HEK293T (cell line): Measurements from ENCODE around the gene NSMCE3.

ENCODE experiments used
- CTCF ChIA-PET: fragments of 350-600 bp; formaldehyde crosslinking; extraction: SDS; loops from one replicate; lab custom pipeline; 2021; ENCODE audit warnings: antibody characterized with exemption, inconsistent platforms; lab: Yijun Ruan, JAX
- POLR2A ChIA-PET: fragments of 350-600 bp; formaldehyde crosslinking; extraction: SDS; loops from one replicate; lab custom pipeline; 2020; ENCODE audit warnings: antibody characterized with exemption, inconsistent platforms; lab: Yijun Ruan, JAX
- DNase-seq: peaks from one replicate; pipeline ENCODE4 v3.0.0; 2012; ENCODE audit warnings: mixed read lengths; ENCODE audit errors: extremely low spot score
- ARNT ChIP-seq: fragments of 450-650 bp; IDR thresholded peaks from 2 replicates; pipeline ENCODE4 v1.6.1; 2017; ENCODE audit warnings: mild to moderate bottlenecking
- BHLHE40 ChIP-seq: fragments of 450-650 bp; IDR thresholded peaks from 2 replicates; pipeline ENCODE4 v1.6.1; 2016; ENCODE audit warnings: mild to moderate bottlenecking, moderate library complexity, borderline replicate concordance
- CTBP1 ChIP-seq: fragments of 450-650 bp; IDR thresholded peaks from 2 replicates; pipeline ENCODE4 v1.6.1; 2016; ENCODE audit warnings: borderline replicate concordance
- ELF4 ChIP-seq: fragments of 450-650 bp; IDR thresholded peaks from 2 replicates; pipeline ENCODE4 v1.6.1; 2017; ENCODE audit warnings: antibody characterized with exemption
- FOXA1 ChIP-seq: fragments of 450-650 bp; IDR thresholded peaks from 2 replicates; pipeline ENCODE4 v1.6.1; 2016; ENCODE audit warnings: mild to moderate bottlenecking
- FOXK2 ChIP-seq: fragments of 450-650 bp; IDR thresholded peaks from 2 replicates; pipeline ENCODE4 v1.6.1; 2016; ENCODE audit warnings: mild to moderate bottlenecking
- FOXM1 ChIP-seq: fragments of 450-650 bp; IDR thresholded peaks from 2 replicates; pipeline ENCODE4 v1.6.1; 2017; ENCODE audit warnings: mild to moderate bottlenecking, borderline replicate concordance
- HDGF ChIP-seq: fragments of 450-650 bp; IDR thresholded peaks from 2 replicates; pipeline ENCODE4 v1.6.1; 2017; ENCODE audit warnings: antibody characterized with exemption, borderline replicate concordance
- L3MBTL2 ChIP-seq: fragments of 450-650 bp; conservative IDR thresholded peaks from 2 replicates; pipeline ENCODE4 v1.6.1; 2016; ENCODE audit warnings: mild to moderate bottlenecking
- LEF1 ChIP-seq: fragments of 450-650 bp; IDR thresholded peaks from 2 replicates; pipeline ENCODE4 v1.6.1; 2017; ENCODE audit warnings: mild to moderate bottlenecking, borderline replicate concordance
- NFRKB ChIP-seq: fragments of 450-650 bp; IDR thresholded peaks from 2 replicates; pipeline ENCODE4 v1.6.1; 2016; ENCODE audit warnings: mild to moderate bottlenecking, moderate library complexity
- SP1 ChIP-seq: fragments of 450-650 bp; IDR thresholded peaks from 2 replicates; pipeline ENCODE4 v1.6.1; 2017
- SUZ12 ChIP-seq: fragments of 450-650 bp; IDR thresholded peaks from 2 replicates; pipeline ENCODE4 v1.6.1; 2016; ENCODE audit warnings: mild to moderate bottlenecking
- TARDBP ChIP-seq: fragments of 450-650 bp; IDR thresholded peaks from 2 replicates; pipeline ENCODE4 v1.6.1; 2016
- ZNF384 ChIP-seq: fragments of 450-650 bp; IDR thresholded peaks from 2 replicates; pipeline ENCODE4 v1.6.1; 2016
- TF ChIP-seq, protein P1 (sequence below): fragments of 450-650 bp; IDR thresholded peaks from 2 replicates; pipeline ENCODE4 v1.6.1; 2016

The NSMCE3 gene

DNA sequence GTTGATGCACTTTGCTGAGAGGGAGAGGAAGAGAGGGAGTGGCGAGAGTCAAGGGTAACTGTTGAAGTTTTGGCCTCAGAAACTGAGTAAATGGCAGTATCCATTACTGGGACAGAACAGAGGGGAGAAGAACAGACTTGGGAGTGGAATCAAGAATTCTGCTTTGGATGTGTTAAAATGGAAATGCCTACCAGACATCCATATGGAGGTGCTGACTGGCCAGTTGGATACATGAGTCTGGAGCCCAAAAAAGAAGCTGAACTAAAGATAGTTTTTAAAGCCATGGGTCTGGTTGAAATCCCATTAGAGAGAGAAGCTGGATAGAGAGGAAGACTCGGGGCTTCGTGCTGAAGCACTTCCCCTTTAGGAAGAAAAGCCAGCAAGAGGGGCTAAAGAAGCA is 35.9 kb upstream of the NSMCE3 start:
- DNase-seq, result no peak
- no peak for TF ChIP-seq SUZ12
- TF ChIP-seq LEF1, result no peak
- TF ChIP-seq, protein P1, sequence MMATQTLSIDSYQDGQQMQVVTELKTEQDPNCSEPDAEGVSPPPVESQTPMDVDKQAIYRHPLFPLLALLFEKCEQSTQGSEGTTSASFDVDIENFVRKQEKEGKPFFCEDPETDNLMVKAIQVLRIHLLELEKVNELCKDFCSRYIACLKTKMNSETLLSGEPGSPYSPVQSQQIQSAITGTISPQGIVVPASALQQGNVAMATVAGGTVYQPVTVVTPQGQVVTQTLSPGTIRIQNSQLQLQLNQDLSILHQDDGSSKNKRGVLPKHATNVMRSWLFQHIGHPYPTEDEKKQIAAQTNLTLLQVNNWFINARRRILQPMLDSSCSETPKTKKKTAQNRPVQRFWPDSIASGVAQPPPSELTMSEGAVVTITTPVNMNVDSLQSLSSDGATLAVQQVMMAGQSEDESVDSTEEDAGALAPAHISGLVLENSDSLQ, result no peak
- no peak for TF ChIP-seq ZNF384
- no peak for TF ChIP-seq BHLHE40
- no peak for TF ChIP-seq FOXA1
- no peak for TF ChIP-seq FOXK2
- no peak for TF ChIP-seq ELF4
- no peak for TF ChIP-seq ARNT
- no peak for TF ChIP-seq L3MBTL2
- no peak for TF ChIP-seq FOXM1
- no peak for TF ChIP-seq SP1
- no peak for TF ChIP-seq NFRKB
- TF ChIP-seq TARDBP, result no peak
- no peak for TF ChIP-seq HDGF
- no peak for TF ChIP-seq CTBP1
- POLR2A ChIA-PET, result no interaction called here
- CTCF ChIA-PET, result no interaction called here

DNA sequence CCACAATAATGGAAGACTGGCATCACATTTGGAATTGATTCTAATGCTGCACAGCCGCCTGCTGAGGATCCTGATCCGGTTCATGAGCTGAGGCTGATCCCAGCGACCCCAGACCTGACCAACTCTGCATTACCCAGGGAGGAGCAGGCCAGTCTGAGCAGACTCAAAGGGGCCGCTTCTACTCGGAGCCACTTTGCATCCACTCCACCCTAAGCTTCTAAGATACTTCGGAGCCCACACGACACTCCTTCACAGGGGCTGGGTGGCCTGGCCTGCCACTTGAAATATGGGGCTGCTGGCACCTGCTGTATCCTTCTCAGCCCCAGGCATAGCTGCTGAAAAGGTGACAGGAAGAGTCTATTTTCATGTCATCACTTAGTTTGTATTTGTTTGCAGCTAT is 33.2 kb upstream of the NSMCE3 start:
- TF ChIP-seq LEF1 (no peak), L3MBTL2 (no peak), FOXA1 (no peak), SP1 (no peak), TARDBP (no peak), ELF4 (no peak), CTBP1 (no peak), NFRKB (no peak), ZNF384 (no peak), BHLHE40 (no peak), ARNT (no peak), SUZ12 (no peak), HDGF (no peak), FOXK2 (no peak), FOXM1 (no peak)
- TF ChIP-seq, protein P1, result no peak
- no peak for DNase-seq
- POLR2A ChIA-PET, result no interaction called here
- CTCF ChIA-PET, result no interaction called here

DNA sequence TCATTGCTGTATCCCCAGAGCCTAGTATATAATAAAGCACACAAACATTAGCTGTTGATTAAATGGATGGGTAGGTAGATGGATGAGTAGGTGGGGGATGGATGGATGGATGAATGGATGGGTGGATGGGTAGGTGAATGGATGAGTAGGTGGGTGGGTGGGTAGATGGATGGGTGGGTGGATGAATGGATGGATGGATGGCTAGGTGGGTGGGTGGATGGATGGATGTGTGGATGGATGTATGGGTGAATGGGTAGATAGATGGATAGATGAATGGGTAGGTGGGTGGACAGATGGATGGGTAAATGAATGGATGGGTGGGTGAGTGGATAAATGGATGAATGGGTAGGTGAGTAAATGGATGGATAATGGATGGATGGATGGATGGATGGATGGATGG is 30.2 kb upstream of the NSMCE3 start:
- ChIA-PET CTCF (no interaction called here), POLR2A (no interaction called here)
- no peak for TF ChIP-seq FOXM1
- TF ChIP-seq SP1, result no peak
- no peak for TF ChIP-seq L3MBTL2
- DNase-seq, result no peak

DNA sequence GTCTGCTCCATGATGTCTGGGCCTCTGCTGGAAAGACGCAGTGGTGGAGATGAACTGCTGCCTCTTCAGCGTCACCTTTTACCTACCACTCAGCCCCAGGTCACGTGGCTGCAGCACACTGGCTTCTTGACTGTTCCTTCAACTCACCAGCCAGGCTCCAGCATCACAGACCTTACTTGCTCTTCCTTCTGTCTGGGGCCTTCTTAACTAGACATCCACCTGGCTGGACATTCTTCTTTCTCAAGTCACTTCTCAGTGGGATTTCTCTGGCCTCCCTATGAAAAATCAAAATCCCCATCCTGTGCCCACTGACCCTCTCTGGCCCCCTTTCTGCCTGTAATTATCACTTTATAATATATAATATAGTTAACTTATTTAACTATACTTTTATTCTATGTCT is 29.7 kb upstream of the NSMCE3 start:
- ChIA-PET POLR2A (no interaction called here), CTCF (no interaction called here)
- no peak for DNase-seq
- TF ChIP-seq NFRKB (no peak), SUZ12 (no peak), CTBP1 (no peak), TARDBP (no peak)

DNA sequence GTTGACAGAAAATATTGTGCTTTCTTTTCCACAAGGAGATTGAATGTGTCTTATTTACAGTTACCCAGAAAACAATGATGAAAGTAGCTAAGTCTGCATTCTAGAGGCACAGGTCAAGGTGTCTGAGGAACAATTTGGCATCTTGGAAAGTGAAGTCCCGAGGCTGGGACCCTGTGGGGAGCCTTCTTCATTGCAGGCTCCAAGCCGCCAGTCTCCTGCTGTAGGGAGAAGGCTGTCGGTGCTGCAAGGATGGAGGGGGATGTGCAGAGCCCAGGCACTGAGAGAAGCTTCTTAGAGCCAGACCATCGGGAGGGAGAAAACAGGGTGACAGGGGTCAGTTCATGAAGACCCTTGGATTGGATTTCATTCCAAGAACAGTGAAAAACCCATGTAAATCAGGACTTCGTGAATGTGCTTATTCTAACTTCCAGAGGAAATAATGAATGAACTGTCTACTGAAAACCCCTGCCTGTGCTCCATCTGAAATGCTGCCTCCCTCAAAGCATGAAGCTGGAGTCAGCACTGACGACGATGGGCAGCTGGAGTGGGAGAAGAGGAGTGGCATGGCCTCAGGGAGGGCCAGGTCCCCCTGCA is 25.2 kb upstream of the NSMCE3 start:
- POLR2A ChIA-PET, result no interaction called here
- CTCF ChIA-PET, result interaction anchor here (0.6 kb wide), 1 partner anchor 10 kb away, joined by 3 read pairs; no protein-coding TSS in a partner anchor
- no peak for DNase-seq
- TF ChIP-seq FOXM1 (no peak), NFRKB (no peak), ZNF384 (no peak), L3MBTL2 (no peak), CTBP1 (no peak), HDGF (no peak)

DNA sequence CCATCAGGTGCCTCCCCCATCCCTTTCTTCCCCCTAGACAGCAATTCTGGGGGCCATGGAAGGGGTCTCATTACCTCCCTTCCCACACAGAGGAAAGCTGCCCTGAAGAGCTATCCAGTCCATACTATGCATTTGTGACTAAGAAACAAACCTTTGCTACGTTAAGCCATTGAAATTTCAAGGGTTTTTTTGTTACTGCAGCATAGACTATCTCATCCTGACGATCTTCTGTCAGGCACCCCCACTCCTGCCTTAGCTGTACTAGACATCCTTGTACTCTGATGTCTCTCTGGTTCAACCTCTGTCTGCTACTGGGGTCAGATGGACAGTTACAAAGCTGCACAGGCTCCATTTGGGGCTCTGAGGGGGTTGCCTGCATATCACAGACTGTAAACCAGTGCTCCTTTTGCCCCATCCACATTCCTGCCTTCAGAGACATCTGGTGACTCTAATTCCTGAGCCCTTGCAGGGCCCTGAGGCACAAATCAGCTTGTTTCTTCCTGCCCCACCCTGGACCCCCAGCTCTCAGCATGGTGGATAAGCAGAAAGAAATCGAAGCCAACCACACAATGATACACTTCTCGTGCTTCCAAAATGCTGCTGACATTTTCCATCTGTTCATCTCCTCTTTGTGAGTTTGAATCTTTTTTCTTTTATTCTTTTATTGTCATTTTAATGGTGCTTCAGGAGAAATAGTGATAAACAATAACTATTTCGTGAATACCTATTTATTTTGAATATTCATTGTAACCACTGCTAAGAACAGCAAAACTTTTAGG is 21.6 kb upstream of the NSMCE3 start:
- POLR2A ChIA-PET, result no interaction called here
- TF ChIP-seq SUZ12, result no peak
- TF ChIP-seq LEF1, result no peak
- no peak for TF ChIP-seq L3MBTL2
- TF ChIP-seq ARNT, result no peak
- TF ChIP-seq FOXM1, result no peak
- DNase-seq, result no peak
- CTCF ChIA-PET, result interaction anchor here (0.8 kb wide), 1 partner anchor 10 kb away, joined by 3 read pairs; no protein-coding TSS in a partner anchor

DNA sequence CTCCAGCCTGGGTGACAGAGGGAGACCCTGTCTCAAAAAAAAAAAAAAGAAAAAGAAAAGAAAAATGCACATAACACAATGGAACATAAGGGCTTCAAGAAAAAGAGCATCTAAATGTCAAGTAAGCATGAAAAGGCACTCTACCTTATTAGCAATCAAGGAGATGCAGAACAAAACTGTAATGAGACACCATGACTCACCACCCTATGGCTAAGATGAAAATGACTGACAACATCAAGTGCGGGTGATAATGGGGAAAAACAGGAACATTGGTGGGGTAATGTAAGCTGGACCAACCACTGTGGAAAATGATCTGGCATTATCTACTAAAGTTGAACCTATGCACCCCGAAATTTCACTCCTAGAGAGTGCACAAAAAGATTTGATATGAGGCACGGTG is 19.6 kb upstream of the NSMCE3 start:
- no peak for DNase-seq
- POLR2A ChIA-PET, result no interaction called here
- CTCF ChIA-PET, result no interaction called here
- TF ChIP-seq BHLHE40, result no peak
- TF ChIP-seq SUZ12, result no peak
- no peak for TF ChIP-seq HDGF
- TF ChIP-seq FOXM1, result no peak
- no peak for TF ChIP-seq ARNT
- no peak for TF ChIP-seq ELF4
- TF ChIP-seq L3MBTL2, result no peak
- TF ChIP-seq FOXA1, result no peak
- no peak for TF ChIP-seq TARDBP
